HepG2 (cell line): ENCODE measurements around the gene DNAJB2. TPM values are rescaled to one million over a fixed set of nuclear protein-coding genes. Genes with fewer than 3 reads are reported as not detected.

Source experiments
- ARNTL ChIP-seq: sonication (generic); formaldehyde crosslinking; IDR thresholded peaks from 2 replicates; pipeline ENCODE4 v1.4.0; 2020; ENCODE audit warnings: mild to moderate bottlenecking, missing genetic modification reagents
- DMAP1 ChIP-seq: IDR thresholded peaks from 2 replicates; pipeline ENCODE4 v1.6.1; 2016
- HNRNPLL ChIP-seq: fragments of 200-400 bp; formaldehyde crosslinking; IDR thresholded peaks from 2 replicates; pipeline ENCODE4 v1.6.1; 2017; ENCODE audit warnings: mild to moderate bottlenecking, low read depth, low read length; ENCODE audit not compliant: poor library complexity, severe bottlenecking
- KLF11 ChIP-seq: IDR thresholded peaks from 2 replicates; pipeline ENCODE4 v1.6.1; 2016; ENCODE audit warnings: missing compliant biosample characterization
- NR2C2 ChIP-seq: sonication (generic); formaldehyde crosslinking; IDR thresholded peaks from 2 replicates; pipeline ENCODE4 v1.4.0; 2020; ENCODE audit warnings: missing genetic modification reagents, mild to moderate bottlenecking, moderate library complexity, borderline replicate concordance
- RCOR2 ChIP-seq: IDR thresholded peaks from 2 replicates; pipeline ENCODE4 v1.6.1; 2016; ENCODE audit warnings: missing biosample characterization, missing genetic modification reagents
- SPEN ChIP-seq: sonication (generic); formaldehyde crosslinking; IDR thresholded peaks from 2 replicates; pipeline ENCODE4 v1.5.1; 2020; ENCODE audit warnings: low read depth, mild to moderate bottlenecking, missing genetic modification reagents
- YY1 ChIP-seq: IDR thresholded peaks from 2 replicates; pipeline ENCODE4 v1.6.1; 2011; ENCODE audit warnings: low read length, low read depth, moderate library complexity, mild to moderate bottlenecking; ENCODE audit not compliant: insufficient read depth, insufficient replicate concordance
- ZBTB38 ChIP-seq: sonication (generic); formaldehyde crosslinking; IDR thresholded peaks from 2 replicates; pipeline ENCODE4 v1.5.1; 2020; ENCODE audit warnings: mild to moderate bottlenecking, missing genetic modification reagents
- ZKSCAN5 ChIP-seq: sonication (generic); formaldehyde crosslinking; IDR thresholded peaks from 2 replicates; pipeline ENCODE4 v1.5.1; 2020; ENCODE audit warnings: mild to moderate bottlenecking, missing genetic modification reagents
- ZNF230 ChIP-seq: sonication (generic); formaldehyde crosslinking; IDR thresholded peaks from 2 replicates; pipeline ENCODE4 v1.4.0; 2020; ENCODE audit warnings: mild to moderate bottlenecking, missing genetic modification reagents
- ZNF232 ChIP-seq: sonication (generic); formaldehyde crosslinking; IDR thresholded peaks from 2 replicates; pipeline ENCODE4 v1.4.0; 2020; ENCODE audit warnings: missing genetic modification reagents, borderline replicate concordance
- ZNF234 ChIP-seq: sonication (generic); formaldehyde crosslinking; conservative IDR thresholded peaks from 2 replicates; pipeline ENCODE4 v1.5.1; 2020; ENCODE audit warnings: mild to moderate bottlenecking, missing genetic modification reagents
- ZNF552 ChIP-seq: sonication (generic); formaldehyde crosslinking; IDR thresholded peaks from 2 replicates; pipeline ENCODE4 v1.9.0; 2022; ENCODE audit warnings: missing genetic modification reagents, mild to moderate bottlenecking, borderline replicate concordance
- ZNF672 ChIP-seq: sonication (generic); formaldehyde crosslinking; IDR thresholded peaks from 2 replicates; pipeline ENCODE4 v1.8.1; 2022; ENCODE audit warnings: missing genetic modification reagents
- polyA plus RNA-seq, 8 experiments: library from polyadenylated mRNA; depleted of rRNA in 3 of 8; stranded (reverse) in 7 of 8; unstranded in 1 of 8; fragments of >200 nt; fragmentation: Illumina TruSeq in 4 of 8; extraction: Trizol in 4 of 8; gene quantifications; 2 replicates each; pipeline versions ENCODE4 v1.2.1 to v1.2.3, GENCODE V29; 2011 to 2016; ENCODE audit warnings: low read depth in 4 of 8, missing spikeins in 1 of 8, mixed read lengths in 1 of 8; ENCODE audit not compliant: insufficient read depth in 1 of 8
- total RNA-seq, 5 experiments: library from RNA; depleted of rRNA; stranded (reverse); fragments of >200 nt; fragmentation: Illumina TruSeq; extraction: Trizol; gene quantifications; 2 replicates each; pipeline ENCODE4 v1.2.3, GENCODE V29; 2016; ENCODE audit warnings: low read depth in 1 of 5
- TF ChIP-seq, protein P1 (sequence below), 2 experiments: fragments of 450-650 bp in 1 of 2; sonication (generic) in 1 of 2; formaldehyde crosslinking; IDR thresholded peaks; 2 replicates each; pipeline versions ENCODE4 v1.5.0 to v1.8.0; 2020 to 2022; ENCODE audit warnings: mild to moderate bottlenecking in 1 of 2, missing genetic modification reagents in 1 of 2
- TF ChIP-seq, protein P2 (sequence below): sonication (generic); formaldehyde crosslinking; IDR thresholded peaks from 2 replicates; pipeline ENCODE4 v1.8.0; 2022; ENCODE audit warnings: missing genetic modification reagents, mild to moderate bottlenecking, moderate library complexity, borderline replicate concordance
- TF ChIP-seq, protein P3 (sequence below): sonication (generic); formaldehyde crosslinking; IDR thresholded peaks from 2 replicates; pipeline ENCODE4 v1.4.0; 2020; ENCODE audit warnings: missing genetic modification reagents
- TF ChIP-seq, protein P4 (sequence below): sonication (generic); formaldehyde crosslinking; IDR thresholded peaks from 2 replicates; pipeline ENCODE4 v1.5.0; 2020; ENCODE audit warnings: missing genetic modification reagents, mild to moderate bottlenecking, borderline replicate concordance

Gene DNAJB2
- total and polyA plus RNA-seq, 2 of the 13 experiments (the other 11 are each of a cell fraction or from before 2014, with no cell fraction given): 21.3 to 31.1 TPM

DNA sequence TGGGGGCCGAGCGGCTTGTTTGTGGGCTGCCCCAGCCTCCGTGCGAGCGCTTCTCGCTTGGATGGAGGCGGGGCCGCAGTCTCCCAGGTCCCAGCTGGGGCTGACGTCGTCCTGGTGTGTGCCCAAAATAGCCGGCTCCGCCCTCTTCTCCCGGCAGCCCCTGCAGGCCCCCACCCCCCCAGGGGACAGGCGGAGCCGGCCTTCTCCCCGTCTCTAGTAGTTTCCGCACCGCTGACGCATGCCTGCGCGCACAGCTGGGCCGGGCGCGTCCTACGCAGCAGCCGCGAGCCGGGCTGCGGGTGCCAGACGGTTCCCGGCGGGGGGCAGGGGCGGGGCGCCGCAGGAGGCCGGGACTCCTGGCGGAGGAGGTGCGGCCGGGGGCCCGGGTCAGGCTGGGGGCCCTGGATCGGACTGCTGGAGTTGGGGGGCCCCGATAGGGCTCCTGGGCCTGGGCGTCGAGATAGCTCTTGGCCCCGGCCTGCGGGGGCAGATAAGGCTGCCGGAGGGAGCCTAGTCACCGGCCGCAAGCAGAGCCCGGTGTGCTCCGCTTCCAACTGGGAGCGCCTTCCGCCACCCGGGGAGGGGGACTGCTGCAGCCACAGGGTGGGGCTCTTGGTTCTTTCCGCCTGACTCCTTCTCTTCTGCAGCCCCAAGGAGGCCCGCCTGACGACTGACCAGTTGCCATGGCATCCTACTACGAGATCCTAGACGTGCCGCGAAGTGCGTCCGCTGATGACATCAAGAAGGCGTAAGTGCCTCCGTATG, at the start of gene DNAJB2 (continued):
- TF ChIP-seq YY1: peak; percentile 78
- TF ChIP-seq ZNF552 (CRISPR knock-in tag): no peak
- TF ChIP-seq ZNF234: peak; percentile 96
- no peak for TF ChIP-seq RCOR2 (CRISPR knock-in tag)
- TF ChIP-seq NR2C2: peak; percentile 39; the same call in 1 of the 2 replicates
- TF ChIP-seq ARNTL (CRISPR knock-in tag): peak; percentile 46; the same call in 1 of the 2 replicates
- TF ChIP-seq, protein P1, sequence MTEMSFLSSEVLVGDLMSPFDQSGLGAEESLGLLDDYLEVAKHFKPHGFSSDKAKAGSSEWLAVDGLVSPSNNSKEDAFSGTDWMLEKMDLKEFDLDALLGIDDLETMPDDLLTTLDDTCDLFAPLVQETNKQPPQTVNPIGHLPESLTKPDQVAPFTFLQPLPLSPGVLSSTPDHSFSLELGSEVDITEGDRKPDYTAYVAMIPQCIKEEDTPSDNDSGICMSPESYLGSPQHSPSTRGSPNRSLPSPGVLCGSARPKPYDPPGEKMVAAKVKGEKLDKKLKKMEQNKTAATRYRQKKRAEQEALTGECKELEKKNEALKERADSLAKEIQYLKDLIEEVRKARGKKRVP (CRISPR knock-in tag; IDR thresholded peaks at IDR 0.05): 0 out of 4 replicates have a peak, but pooled peaks of 1 of the 2 experiments have one; percentile 63
- TF ChIP-seq HNRNPLL: peak; percentile 99
- TF ChIP-seq KLF11: 0 out of 2 replicates have a peak, but pooled peaks have one; percentile 41
- TF ChIP-seq, protein P2, sequence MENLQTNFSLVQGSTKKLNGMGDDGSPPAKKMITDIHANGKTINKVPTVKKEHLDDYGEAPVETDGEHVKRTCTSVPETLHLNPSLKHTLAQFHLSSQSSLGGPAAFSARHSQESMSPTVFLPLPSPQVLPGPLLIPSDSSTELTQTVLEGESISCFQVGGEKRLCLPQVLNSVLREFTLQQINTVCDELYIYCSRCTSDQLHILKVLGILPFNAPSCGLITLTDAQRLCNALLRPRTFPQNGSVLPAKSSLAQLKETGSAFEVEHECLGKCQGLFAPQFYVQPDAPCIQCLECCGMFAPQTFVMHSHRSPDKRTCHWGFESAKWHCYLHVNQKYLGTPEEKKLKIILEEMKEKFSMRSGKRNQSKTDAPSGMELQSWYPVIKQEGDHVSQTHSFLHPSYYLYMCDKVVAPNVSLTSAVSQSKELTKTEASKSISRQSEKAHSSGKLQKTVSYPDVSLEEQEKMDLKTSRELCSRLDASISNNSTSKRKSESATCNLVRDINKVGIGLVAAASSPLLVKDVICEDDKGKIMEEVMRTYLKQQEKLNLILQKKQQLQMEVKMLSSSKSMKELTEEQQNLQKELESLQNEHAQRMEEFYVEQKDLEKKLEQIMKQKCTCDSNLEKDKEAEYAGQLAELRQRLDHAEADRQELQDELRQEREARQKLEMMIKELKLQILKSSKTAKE (CRISPR knock-in tag): no peak
- TF ChIP-seq DMAP1 (CRISPR knock-in tag): no peak; the same call in 1 of the 2 replicates
- no peak for TF ChIP-seq ZNF230 (CRISPR knock-in tag)
- TF ChIP-seq ZKSCAN5 (CRISPR knock-in tag): no peak
- no peak for TF ChIP-seq ZNF672 (CRISPR knock-in tag)
- TF ChIP-seq, protein P3, sequence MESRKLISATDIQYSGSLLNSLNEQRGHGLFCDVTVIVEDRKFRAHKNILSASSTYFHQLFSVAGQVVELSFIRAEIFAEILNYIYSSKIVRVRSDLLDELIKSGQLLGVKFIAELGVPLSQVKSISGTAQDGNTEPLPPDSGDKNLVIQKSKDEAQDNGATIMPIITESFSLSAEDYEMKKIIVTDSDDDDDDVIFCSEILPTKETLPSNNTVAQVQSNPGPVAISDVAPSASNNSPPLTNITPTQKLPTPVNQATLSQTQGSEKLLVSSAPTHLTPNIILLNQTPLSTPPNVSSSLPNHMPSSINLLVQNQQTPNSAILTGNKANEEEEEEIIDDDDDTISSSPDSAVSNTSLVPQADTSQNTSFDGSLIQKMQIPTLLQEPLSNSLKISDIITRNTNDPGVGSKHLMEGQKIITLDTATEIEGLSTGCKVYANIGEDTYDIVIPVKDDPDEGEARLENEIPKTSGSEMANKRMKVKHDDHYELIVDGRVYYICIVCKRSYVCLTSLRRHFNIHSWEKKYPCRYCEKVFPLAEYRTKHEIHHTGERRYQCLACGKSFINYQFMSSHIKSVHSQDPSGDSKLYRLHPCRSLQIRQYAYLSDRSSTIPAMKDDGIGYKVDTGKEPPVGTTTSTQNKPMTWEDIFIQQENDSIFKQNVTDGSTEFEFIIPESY: no peak; the same call in none of the 2 replicates
- peak; percentile 93; the same call in 1 of the 2 replicates for TF ChIP-seq SPEN (CRISPR knock-in tag)
- TF ChIP-seq ZNF232 (CRISPR knock-in tag): peak; percentile 37; the same call in 1 of the 2 replicates
- TF ChIP-seq, protein P4, sequence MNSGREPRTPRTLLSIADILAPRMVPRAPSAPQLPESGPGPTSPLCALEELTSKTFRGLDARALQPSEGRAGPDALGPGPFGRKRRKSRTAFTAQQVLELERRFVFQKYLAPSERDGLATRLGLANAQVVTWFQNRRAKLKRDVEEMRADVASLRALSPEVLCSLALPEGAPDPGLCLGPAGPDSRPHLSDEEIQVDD (CRISPR knock-in tag): no peak
- peak; percentile 86 for TF ChIP-seq ZBTB38
